Osteocyte (in vitro differentiated cells): ENCODE measurements around the gene GPR152. TPM values are rescaled to one million over a fixed set of nuclear protein-coding genes. Genes with fewer than 3 reads are reported as not detected.

Experiments used
- DNase-seq: peaks from one replicate; pipeline ENCODE4 v3.0.0; 2021; ENCODE audit warnings: mixed read lengths; ENCODE audit not compliant: unreplicated experiment; ENCODE audit errors: extremely low spot score
- H3K27ac Mint-ChIP-seq: one replicate; pipeline ENCODE4 v1.8.0; 2021; ENCODE audit warnings: mild to moderate bottlenecking, mixed read lengths; ENCODE audit not compliant: unreplicated experiment
- H3K27me3 Mint-ChIP-seq: one replicate; pipeline ENCODE4 v1.8.0; 2021; ENCODE audit warnings: mixed read lengths; ENCODE audit not compliant: unreplicated experiment
- H3K36me3 Mint-ChIP-seq: one replicate; pipeline ENCODE4 v1.8.0; 2021; ENCODE audit warnings: mixed read lengths; ENCODE audit not compliant: unreplicated experiment
- H3K4me1 Mint-ChIP-seq: one replicate; pipeline ENCODE4 v1.8.0; 2021; ENCODE audit warnings: mixed read lengths; ENCODE audit not compliant: unreplicated experiment
- H3K4me3 Mint-ChIP-seq: one replicate; pipeline ENCODE4 v1.8.0; 2021; ENCODE audit warnings: mild to moderate bottlenecking, moderate library complexity, mixed read lengths; ENCODE audit not compliant: unreplicated experiment
- H3K9me3 Mint-ChIP-seq: one replicate; pipeline ENCODE4 v1.8.0; 2021; ENCODE audit warnings: mixed read lengths; ENCODE audit not compliant: unreplicated experiment
- CTCF ChIP-seq: fragments of 200-600 bp; sonication (generic); IDR thresholded peaks from 2 replicates; pipeline ENCODE4 v1.5.0; 2021; ENCODE audit warnings: antibody characterized with exemption, mild to moderate bottlenecking, moderate library complexity
- total RNA-seq: library from RNA; stranded (reverse); gene quantifications from 2 replicates; pipeline ENCODE4 v1.2.1, GENCODE V29; 2021

Gene GPR152
- total RNA-seq, 1 donor from 2014 or later: not detected

- Mint-ChIP-seq H3K9me3 (no peaks in the 10 kb centered on the region), H3K27ac (no peak overlapping the region), H3K36me3 (no peaks in the 10 kb centered on the region), H3K4me1 (no peaks in the 10 kb centered on the region), H3K4me3 (no peak overlapping the region), H3K27me3 (no peaks in the 10 kb centered on the region)
- DNase-seq: no peak
- no peak for TF ChIP-seq CTCF
Measured at GRCh38 chr11:67451658-67451976, 912 bp downstream of the GPR152 start.

- no peaks in the 10 kb centered on the region for H3K27me3 Mint-ChIP-seq
- TF ChIP-seq CTCF: no peak
- no peaks in the 10 kb centered on the region for H3K9me3 Mint-ChIP-seq
- no peak for DNase-seq
- H3K4me1 Mint-ChIP-seq: no peaks in the 10 kb centered on the region
- no peak overlapping the region for H3K27ac Mint-ChIP-seq
- no peak overlapping the region for H3K4me3 Mint-ChIP-seq
- no peaks in the 10 kb centered on the region for H3K36me3 Mint-ChIP-seq
Measured at GRCh38 chr11:67450796-67451657, 1.5 kb downstream of the GPR152 start.

- no peak overlapping the region for H3K27ac Mint-ChIP-seq
Measured at GRCh38 chr11:67449116-67449844, 3.2 kb downstream of the GPR152 start.

GRCh38 chr11:67448220-67448609, 4.3 kb downstream of the GPR152 start:
- no peak overlapping the region for H3K27ac Mint-ChIP-seq
- no peaks in the 10 kb centered on the region for H3K9me3 Mint-ChIP-seq
- no peaks in the 10 kb centered on the region for H3K36me3 Mint-ChIP-seq
- peaks cover 9% of the 10 kb centered on the region for H3K4me1 Mint-ChIP-seq
- TF ChIP-seq CTCF: no peak
- no peak overlapping the region for H3K4me3 Mint-ChIP-seq
- DNase-seq: no peak
- H3K27me3 Mint-ChIP-seq: no peaks in the 10 kb centered on the region

More at GRCh38 chr11:67449116-67449844, 3.2 kb downstream of the GPR152 start:
- H3K4me1 Mint-ChIP-seq: peaks cover 5% of the 10 kb centered on the region
- no peak for TF ChIP-seq CTCF
- H3K36me3 Mint-ChIP-seq: no peaks in the 10 kb centered on the region
- H3K4me3 Mint-ChIP-seq: no peak overlapping the region
- no peak for DNase-seq
- no peaks in the 10 kb centered on the region for H3K27me3 Mint-ChIP-seq
- no peaks in the 10 kb centered on the region for H3K9me3 Mint-ChIP-seq

GRCh38 chr11:67445515-67445914, 7.0 kb downstream of the GPR152 start:
- H3K27ac Mint-ChIP-seq: no peak overlapping the region
- H3K4me3 Mint-ChIP-seq: peak overlapping the region; percentile 83
- H3K36me3 Mint-ChIP-seq: peaks cover 2% of the 10 kb centered on the region
- H3K9me3 Mint-ChIP-seq: no peaks in the 10 kb centered on the region
- H3K4me1 Mint-ChIP-seq: peaks cover 18% of the 10 kb centered on the region
- DNase-seq: no peak
- no peak for TF ChIP-seq CTCF
- no peaks in the 10 kb centered on the region for H3K27me3 Mint-ChIP-seq
